Kidney (tissue), 14 donors: ENCODE measurements around the gene ERI2. TPM values are rescaled to one million over a fixed set of nuclear protein-coding genes. Genes with fewer than 3 reads are reported as not detected.

Experiments
- DNase-seq, 5 donors: peaks; one replicate each; pipeline ENCODE4 v3.0.0-alpha.2; 2013 to 2020
- FAIRE-seq: peaks from 2 replicates; lab custom pipeline; 2012; peaks lifted over from hg19 to GRCh38; lab: Jason Lieb, UNC
- H3K27ac ChIP-seq, 2 donors: one replicate each; pipeline ENCODE4 v1.7.0; 2013; ENCODE audit warnings: low read depth in 2 of 2, low read length in 2 of 2, inconsistent platforms in 1 of 2
- H3K27me3 ChIP-seq: one replicate; pipeline ENCODE4 v1.7.1; 2013; ENCODE audit warnings: low read length, inconsistent platforms; ENCODE audit not compliant: control insufficient read depth, insufficient read depth
- H3K36me3 ChIP-seq, 3 donors: one replicate each; pipeline versions ENCODE4 v1.7.0 to v1.7.1; 2013; ENCODE audit warnings: low read length in 3 of 3, control low read depth in 1 of 3, inconsistent platforms in 1 of 3; ENCODE audit not compliant: insufficient read depth in 3 of 3, control insufficient read depth in 2 of 3
- H3K4me1 ChIP-seq, 3 donors: one replicate each; pipeline versions ENCODE4 v1.7.0 to v1.7.1; 2013; ENCODE audit warnings: low read length in 3 of 3, inconsistent platforms in 1 of 3, low read depth in 1 of 3; ENCODE audit not compliant: control insufficient read depth in 2 of 3, insufficient read depth in 2 of 3
- H3K4me3 ChIP-seq, 3 donors: one replicate each; pipeline versions ENCODE4 v1.7.0 to v1.8.1; 2013; ENCODE audit warnings: low read length in 3 of 3, control low read depth in 1 of 3, inconsistent platforms in 1 of 3
- H3K9ac ChIP-seq, 3 donors: one replicate each; pipeline versions ENCODE4 v1.7.0 to v1.7.1; 2013; ENCODE audit warnings: low read length in 3 of 3, control low read depth in 1 of 3, inconsistent platforms in 1 of 3
- H3K9me3 ChIP-seq, 3 donors: one replicate each; pipeline versions ENCODE4 v1.7.0 to v1.7.1; 2013; ENCODE audit warnings: low read length in 3 of 3, control low read depth in 1 of 3, inconsistent platforms in 1 of 3; ENCODE audit not compliant: control insufficient read depth in 2 of 3, insufficient read depth in 1 of 3
- intact Hi-C: fragments of 100-400 bp; cut with DNase I; formaldehyde crosslinking; loops from one replicate; pipeline ENCODE4 v1.11.1; 2022
- polyA plus RNA-seq: library from polyadenylated mRNA; stranded (reverse); fragments of 350-450 nt; fragmentation: Illumina TruSeq; extraction: RNeasy Lipid Tissue Mini Kit (QIAGEN cat#74804); gene quantifications from one replicate; pipeline ENCODE4 v1.2.3, GENCODE V29; 2014; ENCODE audit warnings: low read depth, low replicate concordance; ENCODE audit not compliant: insufficient read depth
- total RNA-seq: library from RNA; stranded (reverse); fragmentation: NEBNext Ultra II Directional; extraction: Animal tissue kit (Norgen Biotek cat#: 25700); gene quantifications from one replicate; pipeline ENCODE4 v1.2.1, GENCODE V29; 2021
- TF ChIP-seq, protein P1 (sequence below): IDR thresholded peaks from 3 replicates; pipeline ENCODE4 v1.5.1; 2012; ENCODE audit warnings: mild to moderate bottlenecking, moderate library complexity, borderline replicate concordance; ENCODE audit not compliant: insufficient read depth; ENCODE audit errors: extremely low read depth
- donor health status: control.
- donor health status: control.
- donor health status: control.
- donor health status: control.
- donor health status: control.
- donor health status: DM: yes; HTN: yes; CAD: no.
- donor health status: Normal renal cell carcinoma (clear cell type).

ERI2 gene
- total and polyA plus RNA-seq, 2 donors from 2014 or later = 7.1 to 14.3 TPM

DNA sequence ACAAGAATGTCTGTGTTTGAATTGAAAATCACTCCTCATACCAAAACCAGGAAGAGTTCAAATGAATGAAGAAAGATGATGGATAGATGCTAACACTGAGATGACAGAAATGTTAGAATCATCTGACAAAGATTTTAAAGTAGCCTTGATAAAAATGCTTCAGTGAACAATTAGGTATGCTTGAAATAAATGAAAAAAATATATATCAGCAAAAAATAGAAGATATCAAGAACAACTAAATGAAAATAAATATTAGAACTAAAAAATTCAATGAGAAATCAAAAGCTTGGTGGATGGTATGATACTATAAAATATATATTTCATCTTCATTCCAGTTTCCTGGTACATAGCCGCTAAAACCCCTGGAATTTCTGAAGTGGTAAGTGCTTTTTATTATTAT, 51.0 kb downstream of the ERI2 start:
- no peaks in the 10 kb centered on the region for H3K27me3 ChIP-seq
- H3K4me3 ChIP-seq = no peak overlapping the region
- no peaks in the 10 kb centered on the region for H3K36me3 ChIP-seq
- no peaks in the 10 kb centered on the region for H3K9me3 ChIP-seq
- FAIRE-seq (no peak), DNase-seq (no peak)
- TF ChIP-seq, protein P1, sequence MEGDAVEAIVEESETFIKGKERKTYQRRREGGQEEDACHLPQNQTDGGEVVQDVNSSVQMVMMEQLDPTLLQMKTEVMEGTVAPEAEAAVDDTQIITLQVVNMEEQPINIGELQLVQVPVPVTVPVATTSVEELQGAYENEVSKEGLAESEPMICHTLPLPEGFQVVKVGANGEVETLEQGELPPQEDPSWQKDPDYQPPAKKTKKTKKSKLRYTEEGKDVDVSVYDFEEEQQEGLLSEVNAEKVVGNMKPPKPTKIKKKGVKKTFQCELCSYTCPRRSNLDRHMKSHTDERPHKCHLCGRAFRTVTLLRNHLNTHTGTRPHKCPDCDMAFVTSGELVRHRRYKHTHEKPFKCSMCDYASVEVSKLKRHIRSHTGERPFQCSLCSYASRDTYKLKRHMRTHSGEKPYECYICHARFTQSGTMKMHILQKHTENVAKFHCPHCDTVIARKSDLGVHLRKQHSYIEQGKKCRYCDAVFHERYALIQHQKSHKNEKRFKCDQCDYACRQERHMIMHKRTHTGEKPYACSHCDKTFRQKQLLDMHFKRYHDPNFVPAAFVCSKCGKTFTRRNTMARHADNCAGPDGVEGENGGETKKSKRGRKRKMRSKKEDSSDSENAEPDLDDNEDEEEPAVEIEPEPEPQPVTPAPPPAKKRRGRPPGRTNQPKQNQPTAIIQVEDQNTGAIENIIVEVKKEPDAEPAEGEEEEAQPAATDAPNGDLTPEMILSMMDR = no peak
- intact Hi-C loops = no loop called here
- H3K4me1 ChIP-seq = peaks cover 0 to 7% (median 3%) of the 10 kb centered on the region in 3 donors
- no peak overlapping the region for H3K9ac ChIP-seq
- no peak overlapping the region for H3K27ac ChIP-seq

GRCh38 chr16:20753727-20754126, 52.5 kb downstream of the ERI2 start:
- DNase-seq = no peak
- no peaks in the 10 kb centered on the region for H3K9me3 ChIP-seq
- no peaks in the 10 kb centered on the region for H3K4me1 ChIP-seq
- TF ChIP-seq, protein P1 = no peak
- no peak overlapping the region for H3K9ac ChIP-seq
- H3K27ac ChIP-seq = no peak overlapping the region
- H3K4me3 ChIP-seq = no peak overlapping the region
- intact Hi-C loops = no loop called here
- FAIRE-seq = no peak
- no peaks in the 10 kb centered on the region for H3K27me3 ChIP-seq
- H3K36me3 ChIP-seq = no peaks in the 10 kb centered on the region

- peaks cover 0 to 12% (median 0%) of the 10 kb centered on the region in 3 donors for H3K9me3 ChIP-seq
- H3K4me1 ChIP-seq = no peaks in the 10 kb centered on the region
- H3K27me3 ChIP-seq = no peaks in the 10 kb centered on the region
- H3K9ac ChIP-seq = no peak overlapping the region
- FAIRE-seq = no peak
- no peaks in the 10 kb centered on the region for H3K36me3 ChIP-seq
- H3K4me3 ChIP-seq = no peak overlapping the region
- H3K27ac ChIP-seq = no peak overlapping the region
- intact Hi-C loops = no loop called here
- TF ChIP-seq, protein P1 = no peak
- DNase-seq = no peak
These were observed 55.7 kb downstream of the ERI2 start for GRCh38 chr16:20750558-20750957.

DNA sequence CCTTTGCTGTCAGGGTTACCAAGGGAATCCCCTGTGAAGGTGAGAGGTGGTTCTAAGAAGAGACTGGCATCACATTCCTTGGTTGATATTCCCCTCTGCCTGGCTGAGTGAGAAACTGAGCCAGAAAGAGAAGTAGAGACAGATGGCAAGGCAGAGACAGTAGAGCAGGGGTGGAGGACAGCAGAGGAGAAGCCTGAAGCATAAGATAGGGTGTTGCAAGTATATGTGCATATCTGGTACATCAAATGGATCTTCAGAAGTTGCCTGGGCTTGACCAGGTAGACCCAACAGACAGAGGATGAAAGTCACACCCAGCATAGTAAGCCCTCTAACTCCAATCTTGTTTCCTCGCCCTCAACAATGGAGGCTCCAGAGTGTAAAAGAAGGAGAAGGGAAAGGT, 56.8 kb downstream of the ERI2 start:
- Histone ChIP-seq H3K4me1 (peaks cover 0 to 3% (median 0%) of the 10 kb centered on the region in 3 donors), H3K4me3 (no peak overlapping the region), H3K36me3 (no peaks in the 10 kb centered on the region), H3K27ac (no peak overlapping the region), H3K27me3 (no peaks in the 10 kb centered on the region), H3K9me3 (peaks cover 0 to 12% (median 0%) of the 10 kb centered on the region in 3 donors), H3K9ac (no peak overlapping the region)
- FAIRE-seq (no peak), DNase-seq (no peak)
- intact Hi-C loops = no loop called here
- TF ChIP-seq, protein P1 = no peak
